ENCODE data around the gene CELSR2.
"Not testable (repeated sequence)": the region's sequence is repeated elsewhere in the genome, so short reads cannot be mapped to it uniquely, and the experiment has no call there.

- TF ChIP-seq CTCF, POLR2A (IDR thresholded peaks at IDR 0.05): not testable (repeated sequence)
Measured at GRCh38 chr1:109221201-109221600, 28.1 kb upstream of the CELSR2 start.

All from right lobe of liver (tissue), 4 donors.